Pons (tissue), 1 donor: ENCODE data around the gene FAM222A.

Experiments used
- DNase-seq: peaks from one replicate; pipeline ENCODE4 v3.0.0-alpha.2; 2016; ENCODE audit warnings: low spot score

Gene FAM222A

GRCh38 chr12:109710747-109711595 is 2.7 kb upstream of the FAM222A start:
- no peak for DNase-seq

DNA sequence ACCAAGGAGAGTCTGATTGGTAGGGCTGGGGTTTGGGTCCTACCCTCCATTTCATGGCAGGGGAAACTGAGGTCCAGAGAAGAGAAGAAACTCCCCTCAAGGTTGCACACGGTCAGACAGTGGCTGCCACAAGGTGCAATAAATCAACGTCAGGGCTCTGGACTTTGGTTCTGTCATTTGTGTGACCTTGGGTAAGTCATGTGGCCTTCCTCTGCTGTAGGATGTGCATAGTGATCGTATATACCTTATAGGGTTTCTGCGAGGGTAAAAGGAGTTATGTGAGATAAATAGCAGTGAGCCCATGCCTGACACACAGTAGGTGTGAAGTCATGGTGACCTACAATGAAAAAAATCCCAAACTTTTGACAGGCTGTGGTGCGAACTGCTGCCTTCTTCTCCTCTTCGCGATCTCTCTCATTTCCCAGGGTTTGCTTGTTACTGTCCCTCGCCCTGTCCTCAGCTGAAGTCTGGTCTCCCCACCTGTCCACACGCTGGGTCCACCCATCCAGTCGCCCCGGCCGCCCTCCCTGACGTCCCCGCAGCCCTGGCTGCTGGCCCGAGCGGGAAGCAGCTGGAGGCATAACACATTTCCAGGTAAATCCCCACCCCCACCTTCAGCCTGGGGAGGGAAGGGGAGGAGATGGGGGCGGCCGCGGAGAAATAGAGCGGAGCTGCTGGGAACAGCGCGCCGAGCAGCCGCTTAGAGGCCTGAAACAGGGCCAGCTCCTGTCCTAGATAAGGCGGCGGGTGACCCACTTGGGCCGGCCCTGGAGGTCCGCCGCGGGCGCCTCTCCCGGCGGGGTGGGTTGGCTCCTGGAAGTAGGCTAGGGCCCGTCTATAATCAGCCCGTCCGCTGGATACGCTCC is 1.8 kb upstream of the FAM222A start:
- no peak for DNase-seq

DNA sequence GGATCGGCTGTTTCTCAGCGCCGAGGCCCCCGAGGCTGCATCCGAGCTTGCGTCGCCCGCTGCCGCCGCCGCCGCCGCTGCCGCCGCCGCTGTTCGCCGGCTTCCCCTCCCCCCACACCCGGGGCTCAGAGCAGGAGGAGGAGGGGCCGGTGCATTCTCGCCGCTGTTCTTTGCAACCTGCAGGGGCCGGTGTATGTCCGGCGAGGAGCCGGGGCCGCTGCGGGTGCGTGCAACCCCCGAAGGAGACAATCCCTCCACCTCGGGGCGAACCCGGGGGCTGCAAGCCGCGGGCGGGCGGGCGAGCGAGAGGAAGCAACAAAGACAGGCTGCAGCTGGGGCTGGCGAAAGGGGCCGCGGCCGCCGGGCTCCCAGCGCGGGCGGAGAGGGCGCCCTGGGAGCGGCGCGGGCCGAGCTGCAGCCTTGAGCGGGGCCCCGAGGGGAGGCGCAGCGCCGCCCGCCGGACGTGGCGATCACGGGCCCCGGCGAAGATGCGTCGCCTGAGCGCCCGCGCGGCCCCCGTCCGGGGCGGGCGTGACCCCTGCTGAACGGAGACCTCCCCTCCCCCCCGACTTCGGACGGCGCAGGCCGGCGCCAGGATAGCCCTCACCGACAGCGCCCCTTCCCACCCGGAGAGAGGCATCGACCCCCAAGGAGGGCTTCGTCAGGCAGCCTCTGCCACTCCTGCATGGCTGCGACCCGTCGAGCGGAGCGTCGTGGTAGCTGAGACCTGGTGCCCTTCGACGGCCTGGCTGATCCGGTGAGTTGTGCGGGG is 702 bp downstream of the FAM222A start:
- no peak for DNase-seq

GRCh38 chr12:109714913-109715244 is 1.3 kb downstream of the FAM222A start:
- no peak for DNase-seq

GRCh38 chr12:109715310-109716091 is 1.9 kb downstream of the FAM222A start:
- DNase-seq: peak; percentile 67

DNA sequence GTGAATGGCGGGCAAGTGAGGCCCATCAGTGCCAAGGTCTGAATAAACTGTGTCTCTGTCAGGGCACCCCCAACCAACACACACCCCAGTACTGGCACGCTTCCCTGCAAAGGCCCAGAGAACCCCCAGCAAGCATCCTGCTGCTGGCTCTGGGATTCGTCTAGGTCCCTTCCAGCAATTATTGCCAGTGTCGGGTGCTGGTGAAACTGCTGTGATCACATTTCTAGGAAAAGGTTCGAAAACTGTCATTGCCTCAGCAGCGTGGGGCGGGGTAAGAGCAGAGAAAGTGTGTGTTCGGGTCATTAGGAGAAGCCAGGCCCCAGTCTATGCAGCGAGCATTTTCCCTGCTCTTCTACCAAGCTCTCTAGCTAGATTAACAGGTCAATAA is 2.5 kb downstream of the FAM222A start:
- no peak for DNase-seq

DNA sequence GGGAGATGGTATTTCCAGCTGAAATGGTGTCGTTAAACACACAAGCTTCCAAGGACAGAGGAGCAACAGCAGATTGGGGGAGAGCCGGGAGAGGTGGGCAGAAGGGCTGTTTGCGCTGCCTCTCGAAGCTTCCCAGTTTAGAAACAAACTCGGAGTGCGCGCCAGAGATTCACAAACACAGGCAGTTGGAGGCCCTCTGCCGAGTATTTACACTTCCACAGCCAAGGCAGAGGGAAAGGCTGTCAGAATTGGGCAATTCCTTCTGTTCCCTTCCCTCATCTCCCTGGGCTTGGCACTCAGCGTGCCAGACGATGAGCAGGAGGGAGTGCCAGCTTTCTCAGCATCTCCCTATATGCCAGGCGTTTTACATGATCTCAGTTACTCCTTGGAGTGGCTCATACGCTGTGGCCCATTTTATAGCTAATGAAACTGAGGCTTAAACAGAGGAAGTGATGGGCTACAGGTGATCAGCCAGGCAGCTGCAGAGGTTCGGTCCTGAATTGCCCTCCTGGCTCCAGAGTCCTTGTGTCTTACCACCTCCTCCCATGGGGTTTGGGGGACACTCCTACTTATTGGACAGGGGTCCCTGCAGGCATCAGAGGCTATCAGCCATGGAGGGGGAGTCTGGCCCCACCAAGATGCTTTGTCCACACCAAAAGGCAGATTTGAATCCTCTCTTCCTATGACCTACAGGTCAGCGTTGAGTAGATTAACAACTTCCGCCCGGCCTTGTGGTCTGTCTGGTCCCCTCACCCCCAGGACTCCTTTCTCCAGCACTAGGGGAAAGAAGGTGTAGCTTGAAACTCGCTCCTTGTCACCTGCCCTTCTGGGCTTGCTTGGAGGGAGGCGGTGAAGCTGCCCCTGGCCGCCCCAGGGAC is 3.1 kb downstream of the FAM222A start:
- DNase-seq: peak; percentile 69

DNA sequence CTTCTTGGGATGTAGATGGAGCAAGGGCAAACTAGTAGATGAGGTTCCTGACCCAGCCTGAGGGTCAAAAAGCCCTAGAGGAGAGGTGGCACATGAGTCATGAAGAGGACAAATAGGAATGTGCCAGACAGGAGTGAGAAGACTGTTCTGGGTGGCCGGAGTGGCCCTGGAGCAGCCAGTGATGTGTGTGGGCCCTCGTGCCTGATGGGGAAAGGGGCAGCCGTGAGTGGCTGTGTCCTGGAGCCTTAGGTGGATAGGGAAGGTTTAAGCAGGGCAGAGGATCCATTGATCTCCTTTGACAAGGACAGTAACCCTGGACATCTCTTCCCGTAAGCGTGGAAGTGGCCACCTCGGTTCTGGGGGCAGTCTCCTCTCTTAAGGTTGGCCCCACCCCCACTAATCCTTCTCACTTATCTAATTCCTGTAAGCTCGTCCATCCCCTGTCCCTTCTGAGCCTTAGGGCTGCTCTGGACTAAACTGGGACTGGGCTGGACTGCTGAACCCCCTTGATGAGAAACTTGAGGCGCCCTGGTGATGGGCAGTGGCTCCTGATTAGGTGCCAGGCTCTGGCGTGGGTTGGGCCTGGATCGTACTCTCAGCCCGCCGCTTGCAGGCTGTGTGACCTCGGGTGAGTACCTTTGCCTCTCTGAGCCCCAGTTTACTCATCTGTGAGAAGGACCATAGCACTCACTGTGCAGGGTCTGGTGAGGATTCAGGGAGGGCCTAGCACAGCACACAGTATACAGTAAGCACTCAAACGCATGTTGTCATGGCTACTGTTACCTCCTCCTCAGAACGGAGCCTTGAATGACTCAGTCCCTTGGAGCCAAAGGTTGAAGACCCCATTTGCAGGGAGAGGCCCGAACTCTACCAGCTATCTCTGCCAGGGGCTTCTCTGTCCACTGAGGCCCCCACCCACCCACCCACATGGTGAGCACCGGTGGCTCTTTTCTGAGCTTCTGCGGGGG is 4.0 kb downstream of the FAM222A start:
- no peak for DNase-seq

DNA sequence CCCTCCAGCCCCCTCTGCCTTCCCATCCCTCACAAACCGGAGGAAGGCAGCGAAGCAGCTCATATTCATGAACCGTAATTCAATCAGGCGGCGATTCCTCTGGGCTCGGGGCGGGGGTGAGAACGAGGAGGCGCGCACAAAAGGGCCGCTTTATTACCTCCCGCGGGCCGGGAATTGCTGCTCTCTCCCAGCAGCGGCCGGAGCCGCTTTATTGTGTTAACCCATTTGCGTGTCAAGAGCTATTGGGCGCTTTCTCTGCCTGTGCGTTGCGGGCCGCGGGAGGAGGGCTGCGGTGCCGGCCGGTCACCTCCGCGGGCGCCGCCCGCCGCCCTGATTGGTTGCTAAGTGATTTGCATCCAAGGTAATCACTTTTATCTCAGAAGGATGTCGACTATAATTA is 4.8 kb downstream of the FAM222A start:
- DNase-seq: no peak

DNA sequence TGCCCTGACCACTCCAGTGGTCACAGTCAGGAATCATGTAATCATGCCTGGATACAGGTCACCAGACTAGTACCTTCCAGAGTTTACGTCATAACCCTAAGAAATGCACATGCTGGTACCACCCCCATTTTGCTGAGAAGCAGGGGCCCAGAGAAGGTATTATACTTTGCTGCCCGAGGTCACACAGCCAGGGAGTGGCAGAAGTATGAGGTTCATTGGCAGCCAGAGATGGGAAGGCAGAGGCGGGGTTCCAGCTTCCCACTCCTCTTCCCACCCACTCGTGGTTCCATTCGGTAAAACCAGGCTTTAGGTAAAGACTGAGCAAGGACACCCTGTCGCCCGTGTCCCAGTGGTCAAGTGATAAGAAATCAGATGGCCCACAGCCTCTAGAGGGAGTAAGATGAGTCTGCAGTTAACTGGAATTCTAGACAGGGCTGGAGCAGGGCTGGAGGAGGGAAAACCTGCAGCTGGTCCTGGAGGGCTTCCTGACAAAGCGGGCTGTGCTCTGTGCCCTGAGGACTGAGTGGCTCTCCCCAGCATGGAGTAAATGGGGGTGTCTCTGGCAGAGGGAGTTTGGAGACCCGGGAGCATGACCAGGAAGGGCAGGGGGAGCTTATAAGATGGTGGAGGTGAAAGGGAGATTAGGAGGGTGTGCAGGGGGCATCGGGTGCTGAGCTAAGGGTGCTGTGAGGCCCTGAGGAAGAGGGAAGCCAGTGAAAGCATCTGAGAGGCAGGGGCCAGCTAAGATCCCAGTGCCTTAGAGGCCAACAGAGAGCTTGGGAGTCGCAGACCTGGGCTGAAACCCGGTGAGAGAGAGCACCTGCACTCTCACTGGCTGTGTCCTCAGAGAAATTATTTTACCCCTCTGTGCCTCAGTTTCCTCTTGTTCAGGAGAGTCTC is 5.7 kb downstream of the FAM222A start:
- DNase-seq: no peak

- DNase-seq: peak; percentile 89
Measured at GRCh38 chr12:109720152-109720856, 6.7 kb downstream of the FAM222A start.

DNA sequence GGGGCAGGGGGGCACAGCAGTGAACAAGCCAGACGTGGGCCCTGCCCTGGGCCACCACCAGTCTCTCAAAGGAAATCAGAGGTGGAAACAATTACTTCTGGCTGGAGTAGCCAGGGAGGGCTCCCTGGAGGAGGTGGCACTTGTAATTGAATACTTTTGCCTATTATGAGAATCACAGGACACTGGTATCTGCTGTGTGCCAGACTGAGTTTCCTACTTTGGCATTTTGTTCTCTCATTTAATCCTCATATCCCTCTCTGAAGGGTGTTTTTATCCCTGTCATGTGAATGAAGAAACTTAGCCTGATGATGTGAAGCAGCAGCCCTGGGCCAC is 7.2 kb downstream of the FAM222A start:
- no peak for DNase-seq

- DNase-seq: peak; percentile 69
Measured at GRCh38 chr12:109721276-109721675, 7.7 kb downstream of the FAM222A start.

GRCh38 chr12:109722022-109722720 is 8.5 kb downstream of the FAM222A start:
- DNase-seq: no peak

- DNase-seq: no peak
Measured at GRCh38 chr12:109722721-109723094, 9.1 kb downstream of the FAM222A start.

DNA sequence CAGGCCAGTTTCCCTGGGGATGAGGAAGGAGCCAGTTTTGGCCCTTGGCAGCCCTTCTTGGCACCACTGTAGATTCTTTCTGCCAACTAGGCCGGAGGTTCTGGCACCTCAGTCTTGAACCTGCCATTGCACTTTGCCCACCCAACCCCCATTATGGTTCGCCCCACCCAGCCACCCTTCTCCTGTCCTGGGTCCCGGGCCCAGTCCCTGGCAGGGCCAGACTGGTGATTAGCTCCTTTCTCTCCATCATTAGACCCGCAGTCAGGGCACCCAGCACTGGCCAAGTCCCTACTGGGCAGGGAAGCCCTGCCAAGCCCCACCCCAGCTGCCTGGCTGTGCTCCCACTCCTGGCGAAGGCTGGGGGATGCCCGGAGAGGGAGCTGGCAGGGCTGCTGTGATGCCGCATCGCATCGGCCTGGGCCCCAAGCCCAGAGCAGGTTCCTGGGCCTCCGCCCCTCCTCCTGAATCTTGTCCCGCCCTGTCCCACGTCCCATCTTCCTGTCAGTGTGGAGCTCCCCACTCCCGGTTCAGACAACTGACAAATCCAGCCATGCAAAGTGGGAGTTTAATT is 9.8 kb downstream of the FAM222A start:
- DNase-seq: peak; percentile 92

DNA sequence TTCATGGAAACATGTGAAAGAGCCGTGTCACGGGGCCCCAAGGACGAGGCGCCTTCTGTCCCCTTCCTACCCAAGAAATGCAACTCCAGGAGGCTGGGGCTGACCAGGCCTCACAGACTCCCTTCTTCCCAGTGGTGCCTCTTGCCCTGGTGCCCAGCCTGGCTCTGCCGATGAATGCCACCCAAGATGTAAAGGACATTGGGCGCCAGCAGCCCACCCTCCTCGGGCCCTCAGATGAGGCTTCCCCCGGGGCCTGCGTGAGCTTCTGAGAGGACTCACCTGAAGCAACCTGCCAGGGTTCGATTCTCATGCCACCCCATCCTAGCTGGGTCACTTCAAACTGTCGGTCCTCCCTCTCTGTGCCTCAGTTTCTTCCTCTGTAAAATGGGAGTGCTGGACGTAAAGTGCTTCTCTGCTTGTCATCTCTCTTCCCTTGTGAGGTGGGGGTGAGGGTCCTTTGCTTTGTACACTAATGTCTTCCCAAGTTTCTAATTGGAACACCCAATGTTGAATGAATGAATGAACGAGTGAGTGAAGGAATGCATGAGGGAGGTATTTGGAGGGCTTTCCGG is 10.8 kb downstream of the FAM222A start:
- DNase-seq: no peak
